Stomach smooth muscle (tissue), 2 donors: Measurements from ENCODE around the gene DHRS7C.
"Not testable (repeated sequence)": the region's sequence is repeated elsewhere in the genome, so short reads cannot be mapped to it uniquely, and the experiment has no call there.

Experiments
- H3K27ac ChIP-seq: one replicate; pipeline ENCODE4 v1.7.0; 2013; ENCODE audit warnings: mild to moderate bottlenecking, low read length, inconsistent platforms
- H3K27me3 ChIP-seq, 2 donors: one replicate each; pipeline ENCODE4 v1.7.0; 2013; ENCODE audit warnings: low read length in 2 of 2; ENCODE audit not compliant: insufficient read depth in 2 of 2, control insufficient read depth in 1 of 2
- H3K36me3 ChIP-seq, 2 donors: one replicate each; pipeline ENCODE4 v1.7.0; 2013; ENCODE audit warnings: low read length in 2 of 2; ENCODE audit not compliant: control insufficient read depth in 2 of 2, insufficient read depth in 2 of 2
- H3K4me1 ChIP-seq: one replicate; pipeline ENCODE4 v1.7.0; 2013; ENCODE audit warnings: low read length; ENCODE audit not compliant: control insufficient read depth, insufficient read depth
- H3K4me3 ChIP-seq, 2 donors: one replicate each; pipeline ENCODE4 v1.7.0; 2013; ENCODE audit warnings: low read length in 2 of 2
- H3K9ac ChIP-seq, 2 donors: one replicate each; pipeline ENCODE4 v1.7.0; 2013; ENCODE audit warnings: low read length in 2 of 2, mild to moderate bottlenecking in 1 of 2
- H3K9me3 ChIP-seq, 2 donors: one replicate each; pipeline ENCODE4 v1.7.0; 2013; ENCODE audit warnings: low read length in 2 of 2; ENCODE audit not compliant: control insufficient read depth in 2 of 2
- donor health status: healthy.
- donor health status: Pancreatic carcinoma.

The DHRS7C gene

DNA sequence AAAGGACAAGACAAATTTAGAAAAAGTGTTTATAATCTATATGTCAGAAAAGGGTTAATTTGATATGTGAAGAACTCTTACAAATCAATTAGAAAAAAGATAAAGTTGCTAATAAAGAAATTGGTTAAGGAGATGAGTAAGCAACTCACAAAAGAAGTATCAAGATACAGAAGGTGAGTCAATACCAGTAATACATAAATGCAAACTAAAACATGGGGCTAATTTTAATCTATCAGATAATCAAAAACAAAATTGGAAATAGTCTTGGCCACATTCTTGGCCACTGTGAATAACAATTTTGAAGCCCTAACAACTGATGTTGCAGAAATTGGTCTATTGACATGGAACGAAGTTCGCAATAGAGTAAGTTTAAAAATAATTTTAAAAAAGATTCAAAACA is 6.8 kb downstream of the DHRS7C start:
- Histone ChIP-seq H3K27me3 (no peaks in the 10 kb centered on the region), H3K4me1 (no peaks in the 10 kb centered on the region), H3K9me3 (no peaks in the 10 kb centered on the region), H3K9ac (no peak overlapping the region), H3K36me3 (no peaks in the 10 kb centered on the region), H3K27ac (no peak overlapping the region), H3K4me3 (no peak overlapping the region)

DNA sequence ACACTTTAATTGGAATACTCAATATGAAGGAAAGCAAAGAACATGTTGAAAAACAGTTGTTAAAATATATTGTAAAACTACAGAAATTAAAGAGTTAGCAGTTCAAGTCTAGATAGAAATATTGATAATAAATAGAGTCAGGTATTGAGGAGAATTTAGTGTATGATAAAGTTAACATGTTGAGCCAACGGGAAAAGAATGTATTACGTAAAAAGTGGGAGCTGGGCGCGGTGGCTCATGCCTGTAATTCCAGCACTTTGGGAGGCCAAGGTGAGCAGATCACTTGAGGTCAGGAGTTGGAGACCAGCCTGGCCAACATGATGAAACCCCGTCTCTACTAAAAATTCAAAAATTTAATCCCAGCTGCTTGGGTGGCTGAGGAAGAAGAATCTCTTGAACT is 7.9 kb downstream of the DHRS7C start:
- H3K9me3 ChIP-seq, H3K4me3 ChIP-seq, H3K4me1 ChIP-seq, H3K36me3 ChIP-seq, H3K9ac ChIP-seq, H3K27ac ChIP-seq, H3K27me3 ChIP-seq: not testable (repeated sequence)

- Histone ChIP-seq H3K4me3 (no peak overlapping the region), H3K9me3 (no peaks in the 10 kb centered on the region), H3K27ac (no peak overlapping the region), H3K9ac (no peak overlapping the region), H3K4me1 (no peaks in the 10 kb centered on the region), H3K36me3 (no peaks in the 10 kb centered on the region), H3K27me3 (no peaks in the 10 kb centered on the region)
Observed at GRCh38 chr17:9783050-9783449, 8.3 kb downstream of the DHRS7C start.

- Histone ChIP-seq H3K27me3 (no peaks in the 10 kb centered on the region), H3K27ac (no peak overlapping the region), H3K9me3 (peaks cover 0 to 5% of the 10 kb centered on the region in 2 donors), H3K36me3 (no peaks in the 10 kb centered on the region), H3K4me3 (no peak overlapping the region), H3K9ac (no peak overlapping the region), H3K4me1 (no peaks in the 10 kb centered on the region)
Observed at GRCh38 chr17:9780552-9780951, 10.8 kb downstream of the DHRS7C start.

DNA sequence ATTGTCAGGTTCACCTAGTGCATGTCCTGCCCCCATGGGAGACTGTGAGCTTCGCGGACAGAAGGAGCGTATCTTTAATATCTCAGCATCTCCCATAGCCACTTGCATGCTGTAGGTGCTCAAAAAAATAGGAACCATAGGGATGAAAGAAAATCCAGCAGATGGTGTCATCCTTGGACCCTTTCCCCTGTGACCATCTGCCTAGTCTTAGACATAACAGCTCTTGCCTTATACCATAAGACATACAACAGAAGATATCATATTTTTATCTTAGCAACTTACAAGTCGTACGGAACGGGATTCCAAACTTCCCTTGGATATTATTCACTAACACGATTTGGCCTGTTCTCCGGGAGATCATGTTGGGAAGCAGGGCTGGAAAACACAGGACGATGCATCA is 14.5 kb downstream of the DHRS7C start:
- Histone ChIP-seq H3K9ac (no peak overlapping the region), H3K36me3 (no peaks in the 10 kb centered on the region), H3K4me1 (no peaks in the 10 kb centered on the region), H3K9me3 (peaks cover 0 to 5% of the 10 kb centered on the region in 2 donors), H3K27ac (no peak overlapping the region), H3K4me3 (no peak overlapping the region), H3K27me3 (no peaks in the 10 kb centered on the region)

- Histone ChIP-seq H3K4me3 (no peak overlapping the region), H3K36me3 (no peaks in the 10 kb centered on the region), H3K9ac (no peak overlapping the region), H3K27ac (no peak overlapping the region), H3K27me3 (peaks cover 0 to 2% of the 10 kb centered on the region in 2 donors), H3K4me1 (no peaks in the 10 kb centered on the region), H3K9me3 (peaks cover 0 to 5% of the 10 kb centered on the region in 2 donors)
Observed at GRCh38 chr17:9772658-9773057, 18.7 kb downstream of the DHRS7C start.

- no peaks in the 10 kb centered on the region for H3K4me1 ChIP-seq
- H3K27ac ChIP-seq: no peak overlapping the region
- peaks cover 0 to 4% of the 10 kb centered on the region in 2 donors for H3K27me3 ChIP-seq
- H3K9ac ChIP-seq: no peak overlapping the region
- H3K9me3 ChIP-seq: peaks cover 0 to 4% of the 10 kb centered on the region in 2 donors
- no peaks in the 10 kb centered on the region for H3K36me3 ChIP-seq
- H3K4me3 ChIP-seq: no peak overlapping the region
Observed at GRCh38 chr17:9771465-9771864, 19.9 kb downstream of the DHRS7C start.

- Histone ChIP-seq H3K27me3 (peaks cover 0 to 4% of the 10 kb centered on the region in 2 donors), H3K4me1 (peaks cover 3% of the 10 kb centered on the region), H3K9ac (no peak overlapping the region), H3K27ac (no peak overlapping the region), H3K4me3 (no peak overlapping the region), H3K9me3 (no peaks in the 10 kb centered on the region), H3K36me3 (no peaks in the 10 kb centered on the region)
Observed at GRCh38 chr17:9769036-9769695, 22.2 kb downstream of the DHRS7C start.

DNA sequence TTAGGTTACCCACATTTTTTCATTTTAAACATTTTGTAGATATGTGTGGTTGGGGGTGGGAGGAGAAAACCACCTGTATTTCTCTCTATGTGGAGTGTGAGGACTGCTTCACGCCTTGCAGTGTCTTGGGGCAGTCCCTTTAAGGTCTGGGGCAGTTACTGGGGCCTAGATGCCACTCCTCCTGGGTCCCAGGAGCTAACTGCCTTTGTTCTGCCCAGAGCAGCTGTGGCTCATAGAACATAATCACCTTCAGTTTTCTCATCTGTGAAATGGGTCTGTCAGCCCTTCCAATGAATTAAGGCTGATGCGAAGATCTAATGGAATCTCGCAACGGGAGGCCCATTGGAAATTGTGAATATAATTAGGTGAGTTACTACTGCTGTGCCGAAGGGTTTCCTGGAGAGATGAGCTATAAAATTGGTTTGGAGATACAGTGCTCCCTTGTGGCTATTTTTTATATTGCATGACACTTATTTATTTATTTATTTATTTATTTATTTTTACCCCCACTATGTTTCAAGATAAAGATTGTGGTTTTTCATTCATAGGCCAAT is 22.9 kb downstream of the DHRS7C start:
- Histone ChIP-seq H3K36me3 (no peaks in the 10 kb centered on the region), H3K4me3 (no peak overlapping the region), H3K4me1 (peaks cover 3% of the 10 kb centered on the region), H3K9me3 (no peaks in the 10 kb centered on the region), H3K27me3 (peaks cover 0 to 4% of the 10 kb centered on the region in 2 donors), H3K27ac (no peak overlapping the region), H3K9ac (no peak overlapping the region)

- no peaks in the 10 kb centered on the region for H3K36me3 ChIP-seq
- H3K4me1 ChIP-seq: peaks cover 3% of the 10 kb centered on the region
- no peak overlapping the region for H3K9ac ChIP-seq
- H3K9me3 ChIP-seq: no peaks in the 10 kb centered on the region
- H3K27ac ChIP-seq: no peak overlapping the region
- H3K27me3 ChIP-seq: peaks cover 0 to 4% of the 10 kb centered on the region in 2 donors
- no peak overlapping the region for H3K4me3 ChIP-seq
Observed at GRCh38 chr17:9767432-9767991, 23.9 kb downstream of the DHRS7C start.

DNA sequence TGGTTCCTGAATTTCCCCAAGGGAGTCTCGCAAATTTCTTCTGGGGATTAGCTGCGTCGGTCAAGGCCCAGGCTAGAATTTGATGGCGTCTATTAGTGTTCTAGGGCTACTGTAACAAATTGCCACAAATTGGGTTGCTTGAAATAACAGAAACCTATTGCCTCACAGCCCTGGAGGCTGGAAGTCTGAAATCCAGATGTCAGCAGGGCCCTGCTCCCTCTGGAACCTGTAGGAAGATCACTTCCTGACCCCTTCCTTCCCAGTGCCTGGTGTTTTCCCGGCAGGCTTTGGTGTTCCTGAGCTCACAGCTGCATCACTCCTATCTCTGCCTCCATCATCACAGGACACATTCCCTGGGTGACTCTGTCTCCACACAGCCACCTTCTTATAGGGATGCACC is 24.4 kb downstream of the DHRS7C start:
- H3K27ac ChIP-seq: no peak overlapping the region
- peaks cover 3% of the 10 kb centered on the region for H3K4me1 ChIP-seq
- peaks cover 0 to 4% of the 10 kb centered on the region in 2 donors for H3K27me3 ChIP-seq
- no peak overlapping the region for H3K9ac ChIP-seq
- no peaks in the 10 kb centered on the region for H3K36me3 ChIP-seq
- no peaks in the 10 kb centered on the region for H3K9me3 ChIP-seq
- no peak overlapping the region for H3K4me3 ChIP-seq
